ENCODE data around the gene PSTK. TPM values are rescaled to one million over a fixed set of nuclear protein-coding genes. Genes with fewer than 3 reads are reported as not detected.

The PSTK gene
- total RNA-seq, 3 donors from 2014 or later: 3.6 to 6.4 (median 3.7) TPM

DNA sequence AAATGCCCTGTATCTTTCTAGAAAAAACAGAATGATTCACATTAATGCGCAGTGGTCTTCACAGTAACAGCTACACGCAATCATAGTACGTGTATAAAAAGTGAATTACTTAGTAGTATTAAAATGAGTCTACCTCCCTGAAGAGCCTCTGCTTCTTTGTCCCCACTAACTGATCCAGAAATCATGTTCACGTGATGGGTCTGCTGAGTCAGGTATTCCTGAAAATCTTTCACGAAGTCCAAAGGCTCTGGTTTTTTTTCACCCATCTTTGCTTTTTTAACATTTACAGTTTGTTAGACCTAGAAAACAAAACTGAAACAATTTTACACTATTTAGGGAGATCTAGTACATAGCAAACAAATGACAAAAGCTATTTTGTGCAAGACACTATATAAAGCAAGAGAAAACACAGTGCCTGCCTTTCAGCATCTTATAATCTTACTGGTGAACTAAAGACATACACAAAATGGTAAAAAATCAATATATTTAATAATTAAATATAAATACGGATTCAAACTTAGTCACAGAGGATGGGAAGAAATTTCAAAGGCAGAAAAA, 18.2 kb downstream of the PSTK start:
- no peaks in the 10 kb centered on the region for H3K27me3 ChIP-seq
- H3K9me3 ChIP-seq: no peaks in the 10 kb centered on the region
- no peak overlapping the region for H3K27ac ChIP-seq
- intact Hi-C loops (cut with DNase I; ENCODE audit: low total_unique reads): no loop called here
- H3K36me3 ChIP-seq: no peaks in the 10 kb centered on the region
- H3K4me1 ChIP-seq: no peaks in the 10 kb centered on the region
- no peak overlapping the region for H3K4me3 ChIP-seq
- DNase-seq (ENCODE audit: low spot score in 2 of 2): no peak
- TF ChIP-seq POLR2A (IDR thresholded peaks at IDR 0.05) (no peak), CTCF (IDR thresholded peaks at IDR 0.05) (no peak), POLR2AphosphoS5 (IDR thresholded peaks at IDR 0.05) (no peak)

GRCh38 chr10:122998934-122999333, 18.7 kb downstream of the PSTK start:
- Histone ChIP-seq H3K9me3 (no peaks in the 10 kb centered on the region), H3K27me3 (no peaks in the 10 kb centered on the region), H3K4me1 (no peaks in the 10 kb centered on the region), H3K27ac (no peak overlapping the region), H3K36me3 (no peaks in the 10 kb centered on the region), H3K4me3 (no peak overlapping the region)
- TF ChIP-seq POLR2A (IDR thresholded peaks at IDR 0.05) (no peak), CTCF (IDR thresholded peaks at IDR 0.05) (no peak)
- intact Hi-C loops (cut with DNase I; ENCODE audit: low total_unique reads): no loop called here
- DNase-seq (ENCODE audit: low spot score in 2 of 2): no peak

DNA sequence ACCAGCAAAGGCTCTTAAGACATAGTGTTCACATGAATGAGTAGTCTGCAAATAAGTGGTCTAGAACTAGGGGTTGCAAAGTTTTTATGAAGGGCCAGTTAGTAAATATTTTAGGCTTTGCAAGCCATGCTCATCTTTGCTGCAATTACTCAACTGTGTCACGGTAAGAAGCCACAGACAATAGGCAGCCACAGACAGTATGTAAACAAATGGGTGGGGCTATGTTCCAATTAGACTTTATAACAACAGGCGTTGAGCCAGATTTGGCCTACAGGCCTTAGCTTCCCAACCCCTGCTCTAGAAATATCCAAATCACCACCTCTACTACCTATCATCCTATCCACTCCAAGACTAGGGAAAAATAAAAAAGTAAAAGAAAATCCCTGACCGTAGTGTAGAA, 19.1 kb downstream of the PSTK start:
- DNase-seq (ENCODE audit: low spot score in 2 of 2): no peak
- TF ChIP-seq CTCF (IDR thresholded peaks at IDR 0.05) (no peak), POLR2AphosphoS5 (IDR thresholded peaks at IDR 0.05) (no peak), POLR2A (IDR thresholded peaks at IDR 0.05) (no peak)
- H3K27ac ChIP-seq: no peak overlapping the region
- H3K27me3 ChIP-seq: no peaks in the 10 kb centered on the region
- H3K4me3 ChIP-seq: no peak overlapping the region
- H3K36me3 ChIP-seq: no peaks in the 10 kb centered on the region
- H3K4me1 ChIP-seq: no peaks in the 10 kb centered on the region
- no peaks in the 10 kb centered on the region for H3K9me3 ChIP-seq
- intact Hi-C loops (cut with DNase I; ENCODE audit: low total_unique reads): no loop called here

GRCh38 chr10:123000155-123000554, 20.0 kb downstream of the PSTK start:
- H3K27me3 ChIP-seq: no peaks in the 10 kb centered on the region
- H3K27ac ChIP-seq: no peak overlapping the region
- no peaks in the 10 kb centered on the region for H3K9me3 ChIP-seq
- H3K4me3 ChIP-seq: no peak overlapping the region
- TF ChIP-seq POLR2A (IDR thresholded peaks at IDR 0.05): no peak
- TF ChIP-seq POLR2AphosphoS5 (IDR thresholded peaks at IDR 0.05): no peak
- TF ChIP-seq CTCF (IDR thresholded peaks at IDR 0.05): no peak
- H3K36me3 ChIP-seq: no peaks in the 10 kb centered on the region
- intact Hi-C loops (cut with DNase I; ENCODE audit: low total_unique reads): no loop called here
- H3K4me1 ChIP-seq: no peaks in the 10 kb centered on the region
- no peak for DNase-seq (ENCODE audit: low spot score in 2 of 2)

DNA sequence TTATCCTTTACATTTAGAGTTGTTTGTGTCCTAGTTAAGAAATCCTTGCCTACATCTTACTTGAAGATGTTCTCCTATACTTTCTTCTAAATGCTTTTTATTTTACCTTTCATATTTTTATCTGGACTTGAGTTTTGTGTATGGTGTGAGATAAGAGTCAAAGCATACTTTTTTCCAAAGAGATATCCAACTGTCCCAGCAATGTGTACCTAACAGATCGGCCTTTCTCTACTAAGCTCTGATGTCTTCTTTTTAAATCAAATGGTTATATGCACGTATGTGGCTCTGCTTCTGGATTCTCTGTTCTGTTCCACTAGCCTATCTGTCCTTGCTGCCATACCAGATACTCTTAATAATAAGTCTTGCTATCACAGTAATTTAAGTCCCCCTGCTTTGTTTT, 21.2 kb downstream of the PSTK start:
- H3K36me3 ChIP-seq: no peaks in the 10 kb centered on the region
- no peaks in the 10 kb centered on the region for H3K9me3 ChIP-seq
- H3K27ac ChIP-seq: no peak overlapping the region
- TF ChIP-seq POLR2A (IDR thresholded peaks at IDR 0.05): no peak
- TF ChIP-seq POLR2AphosphoS5 (IDR thresholded peaks at IDR 0.05): no peak
- TF ChIP-seq CTCF (IDR thresholded peaks at IDR 0.05): no peak
- no peaks in the 10 kb centered on the region for H3K27me3 ChIP-seq
- intact Hi-C loops (cut with DNase I; ENCODE audit: low total_unique reads): no loop called here
- peaks cover 0 to 4% of the 10 kb centered on the region in 2 donors for H3K4me1 ChIP-seq
- H3K4me3 ChIP-seq: no peak overlapping the region
- DNase-seq (ENCODE audit: low spot score in 2 of 2): no peak
